Measurements from ENCODE around the gene MAN2B2.

Gene MAN2B2

GRCh38 chr4:6574747-6575502 is at the start of gene MAN2B2:
MAN2B2 (plus strand) TSS chr4:6575189; CDS start chr4:6575211, 22 bp downstream.
- DNase-seq (ENCODE audit: low spot score): peak; percentile 98

GRCh38 chr4:6525474-6525873 is 49.5 kb upstream of the MAN2B2 start:
- DNase-seq (ENCODE audit: low spot score): no peak

- no peak for DNase-seq (ENCODE audit: low spot score)
Measured at GRCh38 chr4:6526156-6526555, 48.8 kb upstream of the MAN2B2 start.

- DNase-seq (ENCODE audit: low spot score): no peak
Measured at GRCh38 chr4:6526671-6527091, 48.3 kb upstream of the MAN2B2 start.

GRCh38 chr4:6527259-6527658 is 47.7 kb upstream of the MAN2B2 start:
- no peak for DNase-seq (ENCODE audit: low spot score)

- DNase-seq (ENCODE audit: low spot score): no peak
Measured at GRCh38 chr4:6527683-6528595, 47.0 kb upstream of the MAN2B2 start.

- no peak for DNase-seq (ENCODE audit: low spot score)
Measured at GRCh38 chr4:6529021-6529420, 46.0 kb upstream of the MAN2B2 start.

GRCh38 chr4:6530301-6530700 is 44.7 kb upstream of the MAN2B2 start:
- no peak for DNase-seq (ENCODE audit: low spot score)

- no peak for DNase-seq (ENCODE audit: low spot score)
Measured at GRCh38 chr4:6530964-6531363, 44.0 kb upstream of the MAN2B2 start.

- no peak for DNase-seq (ENCODE audit: low spot score)
Measured at GRCh38 chr4:6532102-6532501, 42.9 kb upstream of the MAN2B2 start.

GRCh38 chr4:6532658-6533057 is 42.3 kb upstream of the MAN2B2 start:
- no peak for DNase-seq (ENCODE audit: low spot score)

- DNase-seq (ENCODE audit: low spot score): no peak
Measured at GRCh38 chr4:6534050-6534449, 40.9 kb upstream of the MAN2B2 start.

- DNase-seq (ENCODE audit: low spot score): no peak
Measured at GRCh38 chr4:6534618-6535328, 40.2 kb upstream of the MAN2B2 start.

- no peak for DNase-seq (ENCODE audit: low spot score)
Measured at GRCh38 chr4:6535329-6535692, 39.7 kb upstream of the MAN2B2 start.

GRCh38 chr4:6535706-6536105 is 39.3 kb upstream of the MAN2B2 start:
- DNase-seq (ENCODE audit: low spot score): no peak

- no peak for DNase-seq (ENCODE audit: low spot score)
Measured at GRCh38 chr4:6538111-6538510, 36.9 kb upstream of the MAN2B2 start.

GRCh38 chr4:6538575-6538974 is 36.4 kb upstream of the MAN2B2 start:
- DNase-seq (ENCODE audit: low spot score): no peak

- DNase-seq (ENCODE audit: low spot score): no peak
Measured at GRCh38 chr4:6539009-6539764, 35.8 kb upstream of the MAN2B2 start.

GRCh38 chr4:6540879-6541278 is 34.1 kb upstream of the MAN2B2 start:
- no peak for DNase-seq (ENCODE audit: low spot score)

GRCh38 chr4:6541789-6542188 is 33.2 kb upstream of the MAN2B2 start:
- DNase-seq (ENCODE audit: low spot score): no peak

GRCh38 chr4:6542951-6543350 is 32.0 kb upstream of the MAN2B2 start:
- DNase-seq (ENCODE audit: low spot score): no peak

- no peak for DNase-seq (ENCODE audit: low spot score)
Measured at GRCh38 chr4:6546091-6546490, 28.9 kb upstream of the MAN2B2 start.

All from AG08395 (cell line).